Mesendoderm (in vitro differentiated cells): Measurements from ENCODE around the gene ACSM3.

Experiments
- DNase-seq: peaks from one replicate; pipeline ENCODE4 v3.0.0; 2013
- H2AK5ac ChIP-seq: 2 replicates; pipeline ENCODE4 v1.6.1; 2013; ENCODE audit warnings: low read length, inconsistent platforms
- H2BK120ac ChIP-seq: 2 replicates; pipeline ENCODE4 v1.6.1; 2013; ENCODE audit warnings: low read depth, mild to moderate bottlenecking, low read length, moderate library complexity, mixed read lengths
- H2BK15ac ChIP-seq: replicated peaks from 2 replicates; pipeline ENCODE4 v1.6.1; 2013; ENCODE audit warnings: low read depth, mild to moderate bottlenecking, moderate library complexity
- H2BK5ac ChIP-seq: 2 replicates; pipeline ENCODE4 v1.6.1; 2013; ENCODE audit warnings: low read length, inconsistent platforms
- H3K18ac ChIP-seq: 2 replicates; pipeline ENCODE4 v1.6.1; 2013; ENCODE audit warnings: mild to moderate bottlenecking, low read length, mixed read lengths
- H3K23ac ChIP-seq: one replicate; pipeline ENCODE4 v1.6.1; 2013; ENCODE audit warnings: low read length
- H3K27ac ChIP-seq: 2 replicates; pipeline ENCODE4 v1.5.1; 2013; ENCODE audit warnings: low read depth, mild to moderate bottlenecking, inconsistent platforms, low read length, moderate library complexity
- H3K27me3 ChIP-seq: 2 replicates; pipeline ENCODE4 v1.6.1; 2013; ENCODE audit warnings: low read length, control low read depth, mild to moderate bottlenecking, inconsistent platforms; ENCODE audit not compliant: insufficient read depth, poor library complexity
- H3K36me3 ChIP-seq: 2 replicates; pipeline ENCODE4 v1.6.1; 2013; ENCODE audit warnings: low read length, inconsistent platforms; ENCODE audit not compliant: control insufficient read depth, insufficient read depth
- H3K4ac ChIP-seq: one replicate; pipeline ENCODE4 v1.6.1; 2013; ENCODE audit warnings: low read depth, mild to moderate bottlenecking, low read length, moderate library complexity
- H3K4me1 ChIP-seq: 2 replicates; pipeline ENCODE4 v1.6.1; 2013; ENCODE audit warnings: low read depth, low read length, inconsistent platforms; ENCODE audit not compliant: control insufficient read depth
- H3K4me2 ChIP-seq: 2 replicates; pipeline ENCODE4 v1.6.1; 2013; ENCODE audit warnings: low read length
- H3K4me3 ChIP-seq: 2 replicates; pipeline ENCODE4 v1.5.1; 2013; ENCODE audit warnings: mild to moderate bottlenecking, low read length
- H3K56ac ChIP-seq: one replicate; pipeline ENCODE4 v1.6.1; 2013; ENCODE audit warnings: low read length
- H3K79me1 ChIP-seq: 2 replicates; pipeline ENCODE4 v1.6.1; 2013; ENCODE audit warnings: low read length, inconsistent platforms
- H3K79me2 ChIP-seq: 2 replicates; pipeline ENCODE4 v1.6.1; 2013; ENCODE audit warnings: mild to moderate bottlenecking, low read length; ENCODE audit not compliant: control insufficient read depth, insufficient read depth
- H3K9ac ChIP-seq: 2 replicates; pipeline ENCODE4 v1.6.1; 2013; ENCODE audit warnings: low read length, inconsistent platforms
- H4K5ac ChIP-seq: one replicate; pipeline ENCODE4 v1.6.1; 2013; ENCODE audit warnings: low read length
- H4K8ac ChIP-seq: one replicate; pipeline ENCODE4 v1.6.1; 2013; ENCODE audit warnings: low read depth, mild to moderate bottlenecking, control low read depth, low read length, moderate library complexity
- WGBS: extraction: QIAGEN DNeasy Blood & Tissue Kit; methylation state at CpG from one replicate; pipeline ENCODE4 v1.1.7; 2013; ENCODE audit warnings: low lambda C conversion rate, missing lambda C conversion rate; ENCODE audit not compliant: insufficient coverage; ENCODE audit errors: extremely low coverage; 5-methylcytosine and 5-hydroxymethylcytosine counted together

Gene ACSM3

GRCh38 chr16:20822521-20823325 is 58.9 kb downstream of the ACSM3 start:
- H3K79me1 ChIP-seq: no peaks in the 10 kb centered on the region
- H3K27me3 ChIP-seq: no peaks in the 10 kb centered on the region
- no peak overlapping the region for H3K4ac ChIP-seq
- no peaks in the 10 kb centered on the region for H3K79me2 ChIP-seq
- no peak overlapping the region for H3K9ac ChIP-seq
- no peak overlapping the region for H3K18ac ChIP-seq
- no peak overlapping the region for H3K4me2 ChIP-seq
- no peak overlapping the region for H4K5ac ChIP-seq
- no peak overlapping the region for H4K8ac ChIP-seq
- WGBS: 100% methylated on average over 1 of the region's 3 CpGs
- no peak for DNase-seq
- H3K36me3 ChIP-seq: no peaks in the 10 kb centered on the region
- no peak overlapping the region for H3K23ac ChIP-seq
- H3K56ac ChIP-seq: no peak overlapping the region
- H3K4me3 ChIP-seq: no peak overlapping the region
- no peak overlapping the region for H2AK5ac ChIP-seq
- no peak overlapping the region for H2BK15ac ChIP-seq
- H3K4me1 ChIP-seq: no peaks in the 10 kb centered on the region
- H2BK120ac ChIP-seq: no peak overlapping the region
- no peak overlapping the region for H2BK5ac ChIP-seq
- no peak overlapping the region for H3K27ac ChIP-seq

- Histone ChIP-seq H4K5ac (no peak overlapping the region), H3K4ac (no peak overlapping the region), H3K4me2 (no peak overlapping the region), H3K79me1 (no peaks in the 10 kb centered on the region), H3K36me3 (no peaks in the 10 kb centered on the region), H4K8ac (no peak overlapping the region), H3K4me1 (no peaks in the 10 kb centered on the region), H3K27ac (no peak overlapping the region), H2BK15ac (no peak overlapping the region), H3K18ac (no peak overlapping the region), H3K79me2 (no peaks in the 10 kb centered on the region), H3K4me3 (no peak overlapping the region), H3K56ac (no peak overlapping the region), H2BK120ac (no peak overlapping the region), H2AK5ac (no peak overlapping the region), H3K9ac (no peak overlapping the region), H3K27me3 (no peaks in the 10 kb centered on the region), H2BK5ac (no peak overlapping the region), H3K23ac (no peak overlapping the region)
- no peak for DNase-seq
- no CpG with 5 or more reads among the region's 3 CpGs for WGBS
Observed at GRCh38 chr16:20826039-20826566, 62.3 kb downstream of the ACSM3 start.

- no CpG with 5 or more reads among the region's 1 CpG for WGBS
- no peak for DNase-seq
Observed at GRCh38 chr16:20829536-20829935, 65.7 kb downstream of the ACSM3 start.

GRCh38 chr16:20830372-20830771 is 66.6 kb downstream of the ACSM3 start:
- Histone ChIP-seq H2BK120ac (no peak overlapping the region), H3K23ac (no peak overlapping the region), H3K79me1 (no peaks in the 10 kb centered on the region), H3K4me3 (no peak overlapping the region), H2BK5ac (no peak overlapping the region), H4K5ac (no peak overlapping the region), H3K4me2 (no peak overlapping the region), H3K27ac (no peak overlapping the region), H2AK5ac (no peak overlapping the region), H3K4ac (no peak overlapping the region), H3K79me2 (no peaks in the 10 kb centered on the region), H3K27me3 (no peaks in the 10 kb centered on the region), H3K9ac (no peak overlapping the region), H3K18ac (no peak overlapping the region), H3K56ac (no peak overlapping the region), H3K36me3 (no peaks in the 10 kb centered on the region), H2BK15ac (no peak overlapping the region), H3K4me1 (no peaks in the 10 kb centered on the region), H4K8ac (no peak overlapping the region)
- DNase-seq: no peak
- WGBS: no CpG with 5 or more reads among the region's 1 CpG

More at GRCh38 chr16:20829536-20829935, 65.7 kb downstream of the ACSM3 start:
- Histone ChIP-seq H2BK15ac (no peak overlapping the region), H3K4me2 (no peak overlapping the region), H3K4ac (no peak overlapping the region), H3K79me1 (no peaks in the 10 kb centered on the region), H3K36me3 (no peaks in the 10 kb centered on the region), H3K23ac (no peak overlapping the region), H3K4me1 (no peaks in the 10 kb centered on the region), H3K79me2 (no peaks in the 10 kb centered on the region), H4K5ac (no peak overlapping the region), H3K56ac (no peak overlapping the region), H2BK5ac (no peak overlapping the region), H4K8ac (no peak overlapping the region), H3K9ac (no peak overlapping the region), H3K4me3 (no peak overlapping the region), H2BK120ac (no peak overlapping the region), H3K27ac (no peak overlapping the region), H3K18ac (no peak overlapping the region), H3K27me3 (no peaks in the 10 kb centered on the region), H2AK5ac (no peak overlapping the region)

- Histone ChIP-seq H3K79me2 (no peaks in the 10 kb centered on the region), H3K79me1 (no peaks in the 10 kb centered on the region), H3K4ac (no peak overlapping the region), H3K4me2 (no peak overlapping the region), H3K4me1 (no peaks in the 10 kb centered on the region), H3K36me3 (no peaks in the 10 kb centered on the region), H2BK120ac (no peak overlapping the region), H4K8ac (no peak overlapping the region), H3K4me3 (no peak overlapping the region), H3K27me3 (no peaks in the 10 kb centered on the region), H4K5ac (no peak overlapping the region), H3K18ac (no peak overlapping the region), H2BK15ac (no peak overlapping the region), H3K27ac (no peak overlapping the region), H3K9ac (no peak overlapping the region), H2AK5ac (no peak overlapping the region), H3K56ac (no peak overlapping the region), H2BK5ac (no peak overlapping the region), H3K23ac (no peak overlapping the region)
- WGBS: no CpG with 5 or more reads among the region's 2 CpGs
- no peak for DNase-seq
Observed at GRCh38 chr16:20833086-20833485, 69.3 kb downstream of the ACSM3 start.
